Stimulated activated CD8-positive, alpha-beta memory T cell treated with anti-CD3 and anti-CD28 coated beads, Interleukin-7, amount 100 ng/mL, for 24 hours (primary cell): ENCODE results near the gene KRTAP10-4.
"Not testable (repeated sequence)": the region's sequence is repeated elsewhere in the genome, so short reads cannot be mapped to it uniquely, and the experiment has no call there.

Experiments used
- DNase-seq: peaks from one replicate; pipeline ENCODE4 v3.0.0-alpha.2; 2020; ENCODE audit warnings: low read depth

KRTAP10-4 gene

DNA sequence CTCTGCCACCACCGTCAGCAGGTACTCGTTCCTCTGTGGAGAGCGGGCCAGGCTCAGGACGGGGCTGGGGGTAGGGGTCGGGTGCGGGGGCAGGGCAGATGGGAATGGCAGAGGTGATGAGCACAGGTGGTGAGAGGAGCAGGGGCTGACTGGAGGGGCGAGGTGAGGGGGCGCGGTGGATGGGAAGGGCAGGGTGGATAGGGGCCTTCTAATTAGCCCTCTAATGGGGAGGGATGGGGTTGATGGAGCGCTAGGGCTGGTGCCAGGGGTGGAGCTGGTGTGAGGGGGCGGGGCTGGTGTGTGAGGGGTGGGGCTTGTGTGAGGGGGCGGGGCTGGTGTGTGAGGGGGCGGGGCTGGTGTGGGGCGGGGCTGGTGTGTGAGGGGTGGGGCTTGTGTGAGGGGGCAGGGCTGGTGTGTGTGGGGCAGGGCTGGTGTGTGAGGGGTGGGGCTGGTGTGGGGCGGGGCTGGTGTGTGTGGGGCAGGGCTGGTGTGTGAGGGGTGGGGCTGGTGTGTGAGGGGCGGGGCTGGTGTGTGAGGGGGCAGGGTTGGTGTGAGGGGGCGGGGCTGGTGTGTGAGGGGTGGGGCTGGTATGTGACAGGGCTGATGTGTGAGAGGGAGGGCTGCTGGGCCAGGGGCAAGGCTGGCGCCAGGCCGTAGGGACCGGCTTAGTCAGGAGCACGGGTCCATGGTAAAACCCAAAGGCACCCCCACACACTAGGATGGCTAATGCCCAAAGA lies 39.5 kb upstream of the KRTAP10-4 start:
- no peak for DNase-seq

DNA sequence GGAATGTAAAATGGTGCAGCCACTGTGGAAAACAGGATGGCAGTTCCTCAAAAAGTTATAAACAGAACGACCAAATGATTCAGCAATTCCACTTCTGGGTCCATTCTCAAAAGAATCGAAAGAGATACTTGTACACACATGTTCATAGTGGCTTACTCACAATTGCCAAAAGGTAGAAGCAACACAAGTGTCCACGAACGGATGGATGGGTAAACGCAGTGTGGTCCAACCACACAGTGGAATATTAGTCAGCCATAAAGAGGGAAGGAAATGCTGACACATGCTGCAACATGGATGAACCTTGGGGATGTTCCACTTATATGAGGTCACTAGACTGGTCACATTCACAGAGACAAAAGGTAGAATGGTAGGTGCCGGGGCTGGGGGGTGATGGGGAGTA lies 38.8 kb upstream of the KRTAP10-4 start:
- no peak for DNase-seq

DNA sequence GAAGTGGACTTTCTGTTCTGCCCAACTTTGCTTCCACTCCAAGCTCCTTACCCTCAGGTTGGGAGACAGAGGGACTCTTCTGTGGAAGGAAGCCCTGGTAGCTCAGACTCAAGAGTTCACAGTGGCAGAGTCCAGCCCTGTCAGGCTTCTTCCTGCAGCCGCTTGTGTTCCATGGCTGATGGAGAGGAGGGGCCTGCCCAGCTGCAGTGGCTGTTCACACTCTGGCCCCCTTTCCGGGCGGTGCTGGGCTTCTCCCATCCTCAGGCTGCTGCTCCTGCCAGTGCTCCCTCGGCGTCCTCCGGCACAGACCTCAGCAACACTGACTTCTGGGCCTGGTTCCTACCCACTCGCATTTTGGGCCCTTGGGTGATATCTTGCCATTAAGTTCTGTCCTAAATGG lies 37.6 kb upstream of the KRTAP10-4 start:
- DNase-seq = no peak

DNA sequence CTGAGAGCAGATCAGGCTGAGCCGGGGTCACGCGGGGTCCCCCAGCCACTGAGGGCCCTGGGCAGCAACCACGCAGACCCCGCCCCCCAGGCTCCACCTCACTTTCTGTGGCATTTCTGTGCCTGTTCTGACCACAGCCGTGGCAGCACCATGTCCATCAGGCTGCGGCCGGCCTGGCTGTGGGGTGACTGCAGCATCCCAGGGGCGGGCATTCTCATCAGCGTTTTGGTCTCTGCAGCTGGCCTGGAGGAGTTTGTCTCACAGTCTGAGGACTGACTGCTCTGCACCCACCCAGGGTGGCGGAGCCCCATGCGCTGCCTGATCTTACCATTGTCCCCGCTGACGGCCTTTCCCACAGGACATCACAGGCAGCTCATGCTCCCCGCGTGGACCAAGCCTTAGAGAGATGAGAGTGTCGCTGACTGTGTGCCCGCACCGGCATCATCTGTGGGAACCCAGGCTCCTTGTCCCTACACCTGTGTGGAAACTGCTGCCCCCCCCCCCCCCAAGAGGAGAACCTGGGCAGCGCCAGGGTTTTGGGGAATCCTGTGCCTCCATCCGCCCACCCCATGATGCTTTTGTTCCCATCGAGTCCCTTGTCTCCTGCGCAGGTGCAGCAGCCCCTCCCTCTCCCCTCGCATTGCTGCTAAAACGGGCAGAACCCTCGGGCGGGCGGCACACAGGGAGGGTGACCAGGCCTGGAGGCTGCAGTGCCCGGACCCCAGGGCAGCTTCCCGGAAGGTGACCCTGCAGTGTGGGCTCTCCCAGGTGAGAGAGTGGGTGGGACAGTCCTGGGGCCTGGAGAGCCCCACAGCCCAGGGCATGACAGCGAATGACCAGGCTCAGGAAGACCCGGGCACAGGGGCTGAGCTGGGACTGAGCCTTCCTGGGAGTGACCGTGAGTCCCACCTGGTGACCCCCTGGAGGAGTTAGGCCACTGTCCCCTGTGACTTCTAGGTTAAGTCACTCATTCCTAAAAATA lies 35.3 kb upstream of the KRTAP10-4 start:
- no peak for DNase-seq

DNA sequence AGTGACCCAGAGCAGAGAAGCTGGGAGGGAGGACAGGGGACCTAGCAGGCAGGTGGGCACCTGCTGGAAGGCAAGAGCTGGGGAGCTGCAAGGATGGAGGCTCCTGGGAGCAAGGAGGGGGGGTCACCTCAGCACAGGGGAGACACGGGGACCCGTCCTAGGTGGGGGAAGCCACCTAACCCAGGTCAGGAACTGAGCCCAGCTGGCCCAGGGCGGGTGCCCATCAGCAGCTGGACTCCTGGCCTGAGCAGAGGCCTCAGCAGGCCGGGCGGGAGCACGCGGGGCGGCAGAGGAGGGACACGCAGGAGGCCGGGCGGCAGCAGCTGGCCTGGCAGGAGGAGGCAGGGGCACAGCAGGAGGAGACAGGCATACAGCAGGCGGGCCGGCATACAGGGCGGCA lies 34.5 kb upstream of the KRTAP10-4 start:
- no peak for DNase-seq

DNA sequence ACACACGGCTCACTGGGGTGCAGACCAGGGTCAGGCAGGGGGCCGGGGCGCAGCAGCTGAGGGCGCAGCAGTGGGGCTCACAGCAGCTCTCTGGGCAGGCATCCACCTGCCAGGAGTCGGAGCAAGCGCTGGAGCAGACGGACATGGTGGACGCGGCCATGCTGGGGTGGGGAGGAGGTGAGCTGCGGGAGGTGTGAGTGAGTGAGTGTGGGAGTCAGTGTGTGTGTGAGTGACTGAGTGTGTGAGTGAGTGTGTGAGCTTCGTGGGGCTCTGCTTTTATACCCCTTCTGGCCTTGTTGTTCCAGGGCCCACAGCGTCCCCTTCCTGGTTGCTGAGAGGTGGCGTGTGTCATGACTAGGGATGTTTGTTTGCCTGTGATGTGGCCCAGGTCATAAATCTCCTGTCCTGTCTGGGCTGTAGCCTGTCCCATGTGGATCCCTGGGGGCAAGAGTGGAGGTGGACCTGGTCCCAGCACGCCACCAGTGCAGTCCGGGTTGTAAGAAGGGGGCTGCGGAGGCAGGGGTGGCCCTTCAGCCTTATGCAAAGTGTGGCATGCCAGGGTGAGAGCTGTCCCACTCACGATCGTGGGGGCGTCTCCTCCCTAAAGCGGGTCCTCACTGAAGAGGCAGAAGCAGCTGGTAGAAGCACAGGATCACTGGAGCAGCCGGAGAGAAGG lies 33.4 kb upstream of the KRTAP10-4 start, which contains the start of gene KRTAP10-1:
TSS of gene KRTAP10-1 (minus strand) at position 205 of the 676 bp plus-strand sequence. CDS start at position 160, 45 bp downstream.
- no peak for DNase-seq

DNA sequence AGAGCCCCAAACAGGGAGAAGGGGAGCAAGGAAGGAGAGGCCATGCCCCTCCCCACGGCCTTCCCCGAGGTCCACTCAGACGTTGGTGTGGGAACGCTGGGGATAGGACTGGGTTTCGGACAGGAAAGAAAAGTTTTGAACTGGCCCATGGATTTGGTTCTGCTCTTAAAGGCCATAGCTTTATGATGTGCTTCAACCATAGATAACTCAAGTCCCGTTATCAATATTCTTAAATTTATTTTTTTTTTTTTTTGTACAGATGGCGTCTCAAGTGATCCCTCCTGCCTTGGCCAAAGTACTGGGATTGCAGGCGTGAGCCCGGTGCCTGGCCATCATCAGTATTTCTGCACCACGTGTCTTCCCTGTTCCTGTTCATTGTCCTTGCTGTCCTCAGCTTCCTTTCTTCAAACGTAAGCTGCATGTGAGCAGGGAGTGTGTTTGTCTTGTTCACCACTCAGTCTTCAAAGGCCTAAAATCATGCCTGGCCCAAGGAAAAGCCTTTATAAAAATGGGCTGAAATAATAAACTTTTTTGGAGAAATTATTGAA lies 32.7 kb upstream of the KRTAP10-4 start:
- DNase-seq = no peak

DNA sequence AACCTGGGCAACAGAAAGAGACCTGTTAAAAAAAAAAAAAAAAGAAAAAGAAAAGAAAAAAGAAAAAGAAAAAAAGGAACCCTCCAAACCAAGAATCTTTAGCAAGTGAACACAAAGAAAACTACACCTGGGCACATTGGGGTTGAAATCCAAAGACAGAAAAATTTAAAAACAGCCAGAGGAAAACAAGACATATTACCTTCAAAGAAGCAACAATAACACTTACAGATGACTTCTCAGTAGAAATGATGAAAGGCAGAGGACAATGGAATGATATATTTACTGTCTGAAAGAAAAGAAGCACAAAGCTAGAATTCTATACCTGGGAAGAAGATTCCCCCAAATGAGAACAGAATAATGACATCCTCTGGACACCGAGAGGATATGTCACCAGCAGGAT lies 30.8 kb upstream of the KRTAP10-4 start:
- DNase-seq = no peak

DNA sequence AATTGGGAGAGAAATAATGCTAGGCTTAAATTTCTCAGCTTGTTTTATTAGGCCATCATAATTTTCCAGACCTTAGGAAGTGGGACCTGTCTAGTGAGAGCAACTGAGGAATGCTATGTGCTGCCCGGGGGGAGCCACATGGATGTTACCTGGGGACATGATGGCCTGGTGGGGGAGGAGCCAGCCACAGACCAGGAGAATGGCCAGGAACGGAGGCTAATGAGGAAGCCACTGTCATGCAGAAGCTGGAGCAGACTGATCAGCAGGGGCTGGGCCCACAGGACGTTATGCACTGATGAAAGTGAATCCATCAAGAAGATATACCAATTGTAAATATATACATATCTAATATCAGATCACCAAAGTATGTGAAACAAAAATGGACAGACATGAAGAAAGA lies 29.0 kb upstream of the KRTAP10-4 start:
- no peak for DNase-seq

DNA sequence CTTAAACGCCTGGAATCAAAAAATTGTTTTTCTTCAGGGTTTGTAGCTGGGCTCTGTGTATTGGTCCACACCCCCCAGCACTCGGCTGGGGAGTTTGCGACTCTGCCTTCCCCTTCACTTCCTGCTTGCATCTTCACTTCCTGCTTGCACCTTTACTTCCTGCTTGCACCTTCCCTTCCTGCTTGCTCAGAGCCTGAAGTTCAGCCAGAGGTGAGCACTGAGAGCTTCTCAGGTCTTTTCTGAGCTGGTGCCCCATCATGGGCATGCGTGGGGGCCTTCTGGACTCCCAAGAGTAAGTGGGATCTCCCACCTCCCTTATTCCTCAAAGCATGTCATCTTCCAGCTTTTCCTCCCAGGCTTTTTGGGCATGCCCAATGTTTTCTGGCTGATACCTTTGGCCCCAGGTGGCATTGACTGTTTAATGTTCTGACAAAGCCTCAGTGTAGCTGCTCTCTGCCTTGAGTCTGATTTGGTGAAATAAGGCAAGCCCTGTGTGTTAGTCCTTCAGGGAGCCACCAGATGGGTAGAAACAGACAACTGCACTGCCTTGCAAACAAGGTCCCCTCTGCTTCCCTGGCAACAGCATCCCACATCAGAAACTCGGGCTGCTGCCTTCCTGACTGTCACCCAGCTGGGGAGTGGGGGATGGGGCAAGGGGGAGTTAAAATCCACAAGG lies 25.7 kb upstream of the KRTAP10-4 start:
- DNase-seq = no peak

DNA sequence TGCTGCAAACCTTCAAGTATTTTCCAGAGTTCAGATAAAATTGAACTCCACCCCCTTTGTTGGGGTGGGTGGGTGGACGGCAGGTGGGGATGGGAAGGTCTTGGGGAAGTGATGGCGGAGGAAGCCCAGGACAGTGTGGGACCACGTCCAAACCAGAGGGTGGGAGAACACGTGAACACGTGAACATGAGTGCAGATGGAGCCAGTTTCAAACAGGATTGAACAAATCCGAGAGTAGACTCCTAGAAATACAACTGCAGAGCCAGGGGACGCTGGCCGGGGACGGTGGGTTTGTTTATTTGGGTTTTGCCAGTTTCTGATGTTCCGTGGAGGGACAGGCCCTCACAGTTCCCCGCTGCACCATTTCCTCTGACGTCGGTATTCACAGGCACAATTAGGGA lies 25.1 kb upstream of the KRTAP10-4 start:
- DNase-seq = no peak

DNA sequence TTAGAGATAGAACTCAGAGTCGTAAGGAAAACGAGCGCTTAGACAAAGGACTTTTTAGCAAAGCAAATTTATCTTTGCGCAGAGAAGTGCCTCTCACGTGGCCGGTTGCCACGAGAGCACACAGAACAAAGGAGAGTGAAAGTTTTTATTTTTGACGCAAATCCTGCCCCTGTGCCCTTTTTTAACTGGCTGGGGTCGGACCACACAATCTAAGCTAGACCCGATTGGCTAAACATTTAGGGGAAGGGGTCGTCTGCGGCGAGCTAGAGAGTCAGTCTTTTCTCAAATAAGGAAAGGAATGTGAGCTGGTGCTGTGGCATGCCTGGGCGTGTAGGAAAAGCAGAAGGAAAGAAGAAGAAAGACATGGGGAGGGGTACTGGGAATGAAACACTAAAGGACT lies 24.6 kb upstream of the KRTAP10-4 start:
- DNase-seq = no peak

DNA sequence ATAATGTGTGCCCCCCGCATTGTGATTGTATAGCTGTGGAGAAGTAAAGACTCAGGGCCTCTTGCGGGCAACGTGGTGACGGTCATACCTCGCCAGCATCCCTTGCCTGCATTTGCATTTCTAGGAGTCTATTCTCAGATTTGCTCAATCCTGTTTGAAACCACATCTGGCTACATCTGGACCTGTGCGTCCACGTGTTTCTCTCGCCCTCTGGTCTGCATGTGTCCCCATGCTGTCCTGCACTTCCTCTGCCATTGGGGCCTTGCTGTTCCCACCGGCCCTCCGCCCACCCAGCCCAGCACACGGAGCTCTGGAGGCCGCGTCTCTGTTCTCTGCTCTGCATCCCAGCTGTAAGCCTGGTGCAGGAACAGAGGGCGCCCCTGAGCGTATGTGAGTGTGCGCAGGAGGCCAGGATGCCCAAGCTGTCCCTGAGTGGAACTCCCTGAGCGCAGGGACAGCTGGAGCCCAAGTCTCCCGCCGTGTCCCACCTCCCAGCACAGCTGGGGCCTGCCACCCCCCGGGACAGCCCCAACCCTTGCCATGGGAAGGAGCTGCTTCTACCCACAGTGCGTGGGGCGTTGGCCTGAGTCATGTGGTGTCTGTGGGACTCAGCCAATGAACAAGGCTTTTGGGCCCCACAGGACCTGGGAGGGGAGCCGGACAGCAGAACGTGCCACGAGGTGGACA lies 23.9 kb upstream of the KRTAP10-4 start:
- DNase-seq = no peak

DNA sequence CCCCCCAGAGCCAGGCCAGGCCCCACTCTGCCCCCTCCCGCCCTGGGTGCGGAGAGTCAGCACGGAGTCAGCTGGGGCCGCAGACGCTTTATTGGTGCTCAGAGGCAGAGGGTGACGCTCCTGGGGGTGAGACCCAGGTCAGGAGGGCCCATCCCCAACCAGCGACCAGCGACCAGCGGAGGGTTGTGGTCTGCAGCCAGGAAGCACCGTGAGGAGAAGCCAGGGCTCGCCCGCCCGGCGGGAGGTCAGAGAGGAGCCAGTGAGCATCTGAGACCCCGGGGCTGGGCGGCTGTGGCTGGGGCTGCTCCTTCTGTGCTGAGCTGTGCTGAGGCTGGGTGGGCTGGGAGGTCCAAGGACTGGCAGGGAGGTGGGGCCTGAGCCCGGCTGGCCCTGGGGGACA lies 23.2 kb upstream of the KRTAP10-4 start:
- DNase-seq = not testable (repeated sequence)

DNA sequence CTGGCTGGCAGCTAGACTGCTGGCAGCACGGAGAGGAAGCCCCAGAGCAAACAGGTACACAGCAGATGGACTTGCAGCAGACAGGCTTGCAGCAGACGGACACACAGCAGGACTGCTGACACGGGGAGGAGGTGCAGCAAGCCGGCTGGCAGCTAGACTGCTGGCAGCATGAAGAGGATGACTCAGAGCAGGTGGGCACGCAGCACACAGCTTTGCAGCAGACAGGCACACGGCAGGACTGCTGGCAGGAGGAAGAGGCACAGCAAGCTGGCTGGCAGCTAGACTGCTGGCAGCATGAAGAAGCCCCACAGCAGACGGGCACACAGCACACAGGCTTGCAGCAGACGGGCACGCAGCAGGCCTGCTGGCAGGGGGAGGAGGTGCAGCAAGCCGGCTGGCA lies 22.7 kb upstream of the KRTAP10-4 start:
- DNase-seq = no peak

DNA sequence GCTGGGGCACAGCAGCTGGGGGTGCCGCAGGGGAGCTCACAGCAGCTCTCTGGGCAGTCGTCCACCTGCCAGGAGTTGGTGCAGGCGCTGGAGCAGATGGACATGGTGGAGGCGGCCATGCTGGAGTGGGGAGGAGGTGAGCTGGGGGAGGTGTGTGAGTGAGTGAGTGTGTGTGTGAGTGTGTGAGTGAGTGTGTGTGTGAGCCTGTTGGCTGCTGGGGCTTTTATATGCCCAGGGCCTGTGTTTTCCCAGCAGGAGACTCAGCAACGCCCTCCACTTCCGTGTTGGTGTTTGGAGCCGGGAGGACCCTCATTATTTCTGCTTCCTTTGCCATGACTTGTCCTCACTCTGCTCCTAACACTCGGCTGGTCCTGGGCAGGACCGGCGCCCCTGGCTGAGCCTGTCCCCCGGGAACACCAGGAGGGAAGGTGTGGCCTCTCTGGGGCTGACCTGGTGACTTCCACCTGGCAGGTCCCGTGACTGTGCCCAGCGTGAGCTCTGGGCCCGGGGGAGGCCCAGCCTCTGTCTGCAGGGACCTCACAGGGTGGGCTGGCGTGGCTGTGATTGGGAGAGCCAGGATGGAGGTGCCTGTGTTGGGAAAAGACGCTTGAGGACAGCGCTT lies 22.1 kb upstream of the KRTAP10-4 start, which contains the start of gene KRTAP10-2:
TSS of gene KRTAP10-2 (minus strand) at position 166 of the 622 bp plus-strand sequence. CDS start at position 119, 47 bp downstream.
- DNase-seq = no peak

DNA sequence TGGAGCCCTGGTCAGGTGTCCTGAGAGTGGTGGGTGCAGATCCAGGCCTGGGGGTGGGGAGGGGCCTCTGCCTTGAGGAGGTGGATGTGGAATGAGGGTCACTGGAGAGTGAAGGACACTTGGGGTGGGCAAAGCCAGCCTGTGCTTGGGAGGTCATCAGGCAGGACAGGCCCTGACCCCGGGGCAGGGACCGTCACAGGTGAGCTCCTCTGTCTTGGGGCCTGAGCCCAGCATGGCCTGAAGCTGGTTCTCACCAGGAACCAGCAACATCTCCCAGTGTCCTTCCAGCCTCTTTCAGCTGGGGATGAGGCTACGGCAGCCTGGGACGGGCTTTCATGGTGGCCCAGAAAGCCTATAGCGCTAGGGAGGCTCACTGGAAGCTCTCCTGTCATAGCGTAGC lies 21.4 kb upstream of the KRTAP10-4 start:
- DNase-seq = no peak

DNA sequence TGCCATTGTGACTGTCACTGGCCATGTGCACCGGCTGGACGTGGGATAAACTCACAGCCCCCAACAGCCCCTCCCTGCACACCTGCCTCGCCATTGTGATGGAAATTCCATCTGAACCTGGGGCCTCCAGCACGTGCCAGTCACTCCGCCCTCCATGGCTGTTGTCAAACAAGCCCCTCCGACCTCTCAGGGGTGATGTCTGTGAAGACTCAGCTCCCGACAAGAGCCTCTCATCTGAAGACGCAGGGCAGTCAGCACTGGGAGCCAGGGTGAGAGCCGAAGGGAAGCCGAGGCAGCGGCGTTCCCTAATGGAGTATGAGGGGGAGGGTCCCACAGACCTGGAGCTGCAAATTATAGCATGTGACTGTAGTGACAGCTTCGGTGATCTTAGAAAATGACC lies 20.8 kb upstream of the KRTAP10-4 start:
- DNase-seq = no peak

DNA sequence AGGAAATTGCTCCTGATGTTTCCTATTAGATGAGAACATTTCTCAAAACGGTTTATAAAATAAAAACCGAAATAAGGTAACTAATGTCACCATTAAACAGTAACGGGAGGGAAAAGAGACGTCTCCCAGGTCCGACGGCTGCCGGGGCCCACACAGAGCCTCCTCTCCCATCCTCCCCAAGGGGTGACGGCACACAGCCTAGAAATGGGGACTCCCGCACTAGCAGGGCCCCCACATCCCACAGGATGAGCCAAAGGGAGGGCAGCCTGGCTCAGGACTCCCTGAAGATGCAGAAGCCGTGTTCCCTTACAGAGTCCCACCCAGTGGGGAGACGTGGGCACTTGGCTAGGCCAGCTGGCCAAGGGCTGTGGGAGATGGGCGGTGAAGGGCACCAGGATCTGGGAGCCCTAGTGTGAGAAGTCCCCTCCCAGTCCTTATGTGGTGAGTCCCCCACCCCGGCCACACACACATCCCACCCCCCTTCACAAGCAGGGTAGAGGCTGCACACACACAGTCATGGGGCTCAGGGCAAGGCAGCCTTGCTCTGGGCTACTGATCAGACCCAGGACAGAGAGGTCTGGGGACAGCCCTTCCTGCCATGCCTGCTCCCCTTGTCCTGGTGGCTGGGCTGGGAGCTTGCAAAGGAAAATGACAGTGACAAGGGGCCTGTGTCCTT lies 18.2 kb upstream of the KRTAP10-4 start:
- DNase-seq = no peak

DNA sequence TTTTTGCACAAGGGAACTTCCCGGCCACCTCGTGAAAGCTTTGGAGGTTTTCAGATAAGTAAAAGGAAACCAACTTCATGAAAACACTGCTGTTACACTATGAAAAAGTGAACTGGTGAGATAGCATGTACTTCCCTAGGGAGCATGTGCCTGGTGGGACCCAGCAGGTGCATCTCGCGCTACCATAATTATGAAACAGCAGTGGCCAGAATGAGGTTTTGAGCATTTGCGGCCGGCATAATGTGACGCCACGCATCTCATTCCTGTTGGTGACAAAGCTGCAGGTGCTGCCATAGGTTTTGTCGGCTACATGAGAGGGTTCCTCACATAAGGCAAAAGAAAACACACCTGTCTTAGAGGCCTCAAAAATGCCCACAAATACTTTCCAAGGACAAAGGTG lies 16.6 kb upstream of the KRTAP10-4 start:
- DNase-seq = no peak
